ENCODE results near the gene RNASE8. TPM values are rescaled to one million over a fixed set of nuclear protein-coding genes. Genes with fewer than 3 reads are reported as not detected.

Gene RNASE8
- total and polyA plus RNA-seq, 8 donors, result not detected

GRCh38 chr14:21041676-21042433, 15.8 kb upstream of the RNASE8 start, which contains the start of gene RNASE7:
Gene RNASE7, plus strand, starts transcription at chr14:21042362. Its CDS starts 631 bp downstream, at chr14:21042993.
- Histone ChIP-seq H3K4me3 (no peak within 1 kb of the TSS), H3K27me3 (no peaks in the 10 kb centered on the region), H3K36me3 (no peaks in the 10 kb centered on the region), H3K4me1 (peaks cover 20 to 37% (median 33%) of the 10 kb centered on the region in 4 donors), H3K9me3 (no peaks in the 10 kb centered on the region), H3K27ac (no peak within 1 kb of the TSS)
- no peak for TF ChIP-seq POLR2A (IDR thresholded peaks at IDR 0.05)
- no peak for TF ChIP-seq EP300 (IDR thresholded peaks at IDR 0.05)
- TF ChIP-seq, protein P1, sequence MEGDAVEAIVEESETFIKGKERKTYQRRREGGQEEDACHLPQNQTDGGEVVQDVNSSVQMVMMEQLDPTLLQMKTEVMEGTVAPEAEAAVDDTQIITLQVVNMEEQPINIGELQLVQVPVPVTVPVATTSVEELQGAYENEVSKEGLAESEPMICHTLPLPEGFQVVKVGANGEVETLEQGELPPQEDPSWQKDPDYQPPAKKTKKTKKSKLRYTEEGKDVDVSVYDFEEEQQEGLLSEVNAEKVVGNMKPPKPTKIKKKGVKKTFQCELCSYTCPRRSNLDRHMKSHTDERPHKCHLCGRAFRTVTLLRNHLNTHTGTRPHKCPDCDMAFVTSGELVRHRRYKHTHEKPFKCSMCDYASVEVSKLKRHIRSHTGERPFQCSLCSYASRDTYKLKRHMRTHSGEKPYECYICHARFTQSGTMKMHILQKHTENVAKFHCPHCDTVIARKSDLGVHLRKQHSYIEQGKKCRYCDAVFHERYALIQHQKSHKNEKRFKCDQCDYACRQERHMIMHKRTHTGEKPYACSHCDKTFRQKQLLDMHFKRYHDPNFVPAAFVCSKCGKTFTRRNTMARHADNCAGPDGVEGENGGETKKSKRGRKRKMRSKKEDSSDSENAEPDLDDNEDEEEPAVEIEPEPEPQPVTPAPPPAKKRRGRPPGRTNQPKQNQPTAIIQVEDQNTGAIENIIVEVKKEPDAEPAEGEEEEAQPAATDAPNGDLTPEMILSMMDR (IDR thresholded peaks at IDR 0.05), result no peak
- TF ChIP-seq POLR2AphosphoS5 (IDR thresholded peaks at IDR 0.05), result no peak
- WGBS, 5 donors, result 70 to 84% (median 78%) methylated on average over 11 of the region's 11 CpGs
- intact Hi-C loops (cut with DNase I; ENCODE audit: low total_unique reads), result no loop called here
- DNase-seq, result no peak

- WGBS, 5 donors, result 50 to 60% (median 53%) methylated on average over 8 of the region's 8 CpGs
- Histone ChIP-seq H3K27ac (no peak overlapping the region), H3K27me3 (no peaks in the 10 kb centered on the region), H3K9me3 (no peaks in the 10 kb centered on the region), H3K4me3 (no peak overlapping the region), H3K36me3 (no peaks in the 10 kb centered on the region), H3K4me1 (peaks cover 20 to 40% (median 31%) of the 10 kb centered on the region in 4 donors)
- TF ChIP-seq EP300 (IDR thresholded peaks at IDR 0.05), result no peak
- no peak for DNase-seq
- intact Hi-C loops (cut with DNase I; ENCODE audit: low total_unique reads), result no loop called here
Observed at GRCh38 chr14:21042918-21043317, 14.7 kb upstream of the RNASE8 start.

GRCh38 chr14:21043387-21043973, 14.1 kb upstream of the RNASE8 start:
- Histone ChIP-seq H3K9me3 (no peaks in the 10 kb centered on the region), H3K36me3 (no peaks in the 10 kb centered on the region), H3K27ac (peak overlapping the region in 1 of 5 donors; percentile 1), H3K4me3 (no peak overlapping the region), H3K27me3 (no peaks in the 10 kb centered on the region), H3K4me1 (peaks cover 16 to 40% (median 27%) of the 10 kb centered on the region in 4 donors)
- intact Hi-C loops (cut with DNase I; ENCODE audit: low total_unique reads), result no loop called here
- TF ChIP-seq, protein P1 (IDR thresholded peaks at IDR 0.05), result no peak
- TF ChIP-seq EP300 (IDR thresholded peaks at IDR 0.05) (no peak), POLR2AphosphoS5 (IDR thresholded peaks at IDR 0.05) (no peak), POLR2A (IDR thresholded peaks at IDR 0.05) (no peak)
- WGBS, 5 donors, result 18 to 52% (median 38%) methylated on average over 2 of the region's 2 CpGs
- no peak for DNase-seq

- peak overlapping the region in 1 of 5 donors; percentile 16 for H3K27ac ChIP-seq
- H3K4me1 ChIP-seq, result peaks cover 9 to 35% (median 22%) of the 10 kb centered on the region in 4 donors
- TF ChIP-seq EP300 (IDR thresholded peaks at IDR 0.05) (no peak), POLR2A (IDR thresholded peaks at IDR 0.05) (no peak), POLR2AphosphoS5 (IDR thresholded peaks at IDR 0.05) (no peak)
- TF ChIP-seq, protein P1 (IDR thresholded peaks at IDR 0.05), result no peak
- intact Hi-C loops (cut with DNase I; ENCODE audit: low total_unique reads), result no loop called here
- no peak overlapping the region for H3K4me3 ChIP-seq
- H3K27me3 ChIP-seq, result no peaks in the 10 kb centered on the region
- H3K36me3 ChIP-seq, result no peaks in the 10 kb centered on the region
- H3K9me3 ChIP-seq, result no peaks in the 10 kb centered on the region
- peak in 1 of 2 donors; percentile 42 for DNase-seq
- WGBS, 5 donors, result 44 to 48% (median 47%) methylated on average over 6 of the region's 6 CpGs
Observed at GRCh38 chr14:21043974-21044618, 13.5 kb upstream of the RNASE8 start.

All from stomach (tissue), 9 donors.